ENCODE data around the gene HCRTR1. TPM values are rescaled to one million over a fixed set of nuclear protein-coding genes. Genes with fewer than 3 reads are reported as not detected.

The HCRTR1 gene
- total and polyA plus RNA-seq, 2 donors (not counting 3 experiments of a cell fraction or from before 2014, with no cell fraction given): 0.93 to 1.5 TPM

GRCh38 chr1:31617916-31618746 is 642 bp downstream of the HCRTR1 start:
- DNase-seq (ENCODE audit: low read depth, low spot score) (peak; percentile 59), FAIRE-seq (peak; percentile 62)
- H3K9ac ChIP-seq (replicated peaks; ENCODE audit: extremely low read depth, insufficient read depth, low read length): peak overlapping the region; percentile 26
- H3K4me3 ChIP-seq (replicated peaks in 1 of 3; ENCODE audit: insufficient read depth in 1 of 3, low read depth in 1 of 3, low read length in 3 of 3): peak overlapping the region; percentile 39 to 58 (median 54)
- no peaks in the 10 kb centered on the region for H3K9me3 ChIP-seq (replicated peaks; ENCODE audit: control insufficient read depth, insufficient read depth, low read length)
- no peaks in the 10 kb centered on the region for H3K36me3 ChIP-seq (ENCODE audit: control insufficient read depth in 2 of 2, extremely low read depth in 1 of 2, insufficient read depth in 2 of 2, low read length in 2 of 2)
- peaks cover 0 to 1% of the 10 kb centered on the region in 2 experiments for H3K27me3 ChIP-seq (ENCODE audit: control insufficient read depth in 2 of 2, insufficient read depth in 2 of 2, low read length in 2 of 2)
- BruUV-seq (replicated peaks): no TSS peak
- dilution Hi-C loops (cut with MboI; ENCODE audit: extremely low pct_ligation_motif_present, low sequenced_read_pairs) (no loop called here), intact Hi-C loops (cut with micrococcal nuclease) (loop anchor here (1.0 to 10.0 kb wide), 6 partner anchors 21 to 434 kb away; no protein-coding TSS in a partner anchor)
- H3K4me1 ChIP-seq (ENCODE audit: control insufficient read depth, extremely low read depth, insufficient read depth, low read length): no peaks in the 10 kb centered on the region
- CTCF ChIA-PET: interaction anchor here (0.6 to 3.2 kb wide), 25 partner anchors 8 to 196 kb away, joined by 3 to 73 read pairs (median 4); no protein-coding TSS in a partner anchor
- H3K27ac ChIP-seq (ENCODE audit: insufficient read depth, low read depth, low read length): no peak overlapping the region
- peak overlapping the region; percentile 73 for H3K4me2 ChIP-seq (ENCODE audit: insufficient read depth, low read length)
- peak overlapping the region; percentile 89 for H2AFZ ChIP-seq (ENCODE audit: low read depth, low read length)
- TF ChIP-seq GATA2 (IDR thresholded peaks at IDR 0.05; ENCODE audit: insufficient read depth, insufficient read length, low read depth, low read length): no peak
- TF ChIP-seq, protein P1, sequence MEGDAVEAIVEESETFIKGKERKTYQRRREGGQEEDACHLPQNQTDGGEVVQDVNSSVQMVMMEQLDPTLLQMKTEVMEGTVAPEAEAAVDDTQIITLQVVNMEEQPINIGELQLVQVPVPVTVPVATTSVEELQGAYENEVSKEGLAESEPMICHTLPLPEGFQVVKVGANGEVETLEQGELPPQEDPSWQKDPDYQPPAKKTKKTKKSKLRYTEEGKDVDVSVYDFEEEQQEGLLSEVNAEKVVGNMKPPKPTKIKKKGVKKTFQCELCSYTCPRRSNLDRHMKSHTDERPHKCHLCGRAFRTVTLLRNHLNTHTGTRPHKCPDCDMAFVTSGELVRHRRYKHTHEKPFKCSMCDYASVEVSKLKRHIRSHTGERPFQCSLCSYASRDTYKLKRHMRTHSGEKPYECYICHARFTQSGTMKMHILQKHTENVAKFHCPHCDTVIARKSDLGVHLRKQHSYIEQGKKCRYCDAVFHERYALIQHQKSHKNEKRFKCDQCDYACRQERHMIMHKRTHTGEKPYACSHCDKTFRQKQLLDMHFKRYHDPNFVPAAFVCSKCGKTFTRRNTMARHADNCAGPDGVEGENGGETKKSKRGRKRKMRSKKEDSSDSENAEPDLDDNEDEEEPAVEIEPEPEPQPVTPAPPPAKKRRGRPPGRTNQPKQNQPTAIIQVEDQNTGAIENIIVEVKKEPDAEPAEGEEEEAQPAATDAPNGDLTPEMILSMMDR (IDR thresholded peaks at IDR 0.05; ENCODE audit: extremely low read depth in 1 of 2, insufficient read depth in 1 of 2, low read depth in 1 of 2, low read length in 2 of 2): peak; percentile 73 to 97
- H3K9me1 ChIP-seq (replicated peaks; ENCODE audit: control insufficient read depth, extremely low read depth, insufficient read depth, low read length): no peaks in the 10 kb centered on the region
- POLR2A ChIA-PET: interaction anchor here (0.6 kb wide), 1 partner anchor 42 kb away, joined by 3 read pairs; the partner anchor contains the start of gene TINAGL1
- H3K79me2 ChIP-seq (ENCODE audit: control insufficient read depth, insufficient read depth, low read length): no peaks in the 10 kb centered on the region
- no peaks in the 10 kb centered on the region for H4K20me1 ChIP-seq (replicated peaks; ENCODE audit: control insufficient read depth, extremely low read depth, insufficient read depth, low read length)

All from endothelial cell of umbilical vein (primary cell).